PC-9 (cell line): ENCODE measurements around the gene AGBL4. TPM values are rescaled to one million over a fixed set of nuclear protein-coding genes. Genes with fewer than 3 reads are reported as not detected.

Experiments used
- BruUV-seq: library from RNA; stranded (reverse); fragments of 400-500 nt; replicated peaks from 2 replicates; lab custom pipeline; 2021; lab: Mats Ljungman, UMichigan
- CTCF ChIA-PET: fragments of 300-600 bp; sonication (Branson Sonifier 250); formaldehyde crosslinking; loops from one replicate; lab custom pipeline; 2022; ENCODE audit warnings: antibody characterized with exemption; lab: Charles Lee
- POLR2A ChIA-PET: fragments of 300-600 bp; sonication (Branson Sonifier 250); formaldehyde crosslinking; loops from one replicate; lab custom pipeline; 2022; ENCODE audit warnings: antibody characterized with exemption; ENCODE audit not compliant: unreplicated experiment; lab: Charles Lee
- DNase-seq, 2 experiments: peaks; one replicate each; pipeline versions ENCODE4 v3.0.0 to v3.0.0-alpha.2; 2015 to 2022; ENCODE audit warnings: mixed read lengths in 1 of 2
- H2AFZ ChIP-seq: fragments of 200-600 bp; sonication (generic); 2 replicates; pipeline ENCODE4 v1.8.1; 2017; ENCODE audit warnings: antibody characterized with exemption
- H3F3A ChIP-seq: fragments of 200-600 bp; sonication (generic); 2 replicates; pipeline ENCODE4 v1.8.1; 2017; ENCODE audit warnings: antibody characterized with exemption, mild to moderate bottlenecking, low read depth; ENCODE audit not compliant: insufficient read depth
- H3K27ac ChIP-seq: fragments of 200-600 bp; sonication (generic); 2 replicates; pipeline ENCODE4 v1.6.1; 2016; ENCODE audit warnings: mixed run types
- H3K27me3 ChIP-seq: fragments of 200-600 bp; sonication (generic); 2 replicates; pipeline ENCODE4 v1.6.1; 2016; ENCODE audit warnings: low read depth, mixed run types; ENCODE audit not compliant: insufficient read depth
- H3K36me3 ChIP-seq: fragments of 200-600 bp; sonication (generic); 2 replicates; pipeline ENCODE4 v1.6.1; 2016; ENCODE audit warnings: low read depth, mixed run types
- H3K4me1 ChIP-seq: fragments of 200-600 bp; sonication (generic); replicated peaks from 2 replicates; pipeline ENCODE4 v1.6.1; 2016; ENCODE audit warnings: mixed run types; ENCODE audit not compliant: insufficient read depth
- H3K4me2 ChIP-seq: fragments of 200-600 bp; sonication (generic); 2 replicates; pipeline ENCODE4 v1.6.1; 2017; ENCODE audit warnings: mixed run types
- H3K4me3 ChIP-seq: fragments of 200-600 bp; sonication (generic); 2 replicates; pipeline ENCODE4 v1.6.1; 2016; ENCODE audit warnings: mixed run types
- H3K79me2 ChIP-seq: fragments of 200-600 bp; sonication (generic); 2 replicates; pipeline ENCODE4 v1.6.1; 2017; ENCODE audit warnings: low read depth, mixed run types
- H3K9me2 ChIP-seq: fragments of 200-600 bp; sonication (generic); 2 replicates; pipeline ENCODE4 v1.8.1; 2017; ENCODE audit warnings: mild to moderate bottlenecking; ENCODE audit not compliant: insufficient read depth
- H3K9me3 ChIP-seq: fragments of 200-600 bp; sonication (generic); 2 replicates; pipeline ENCODE4 v1.8.1; 2016; ENCODE audit warnings: low read depth; ENCODE audit not compliant: insufficient read depth
- H4K20me1 ChIP-seq: fragments of 200-600 bp; sonication (generic); 2 replicates; pipeline ENCODE4 v1.8.1; 2017; ENCODE audit not compliant: insufficient read depth
- CTCF ChIP-seq: fragments of 200-600 bp; sonication (generic); conservative IDR thresholded peaks from 2 replicates; pipeline ENCODE4 v1.6.1; 2017; ENCODE audit warnings: mixed run types, antibody characterized with exemption, mild to moderate bottlenecking, moderate library complexity
- EZH2 ChIP-seq: fragments of 200-600 bp; sonication (generic); IDR thresholded peaks from 2 replicates; pipeline ENCODE4 v1.8.0; 2017; ENCODE audit warnings: antibody characterized with exemption, low read depth
- intact Hi-C: fragments of 100-400 bp; cut with micrococcal nuclease; formaldehyde crosslinking; loops from one replicate; pipeline ENCODE4 v1.10.0; 2022; ENCODE audit not compliant: unreplicated experiment
- total RNA-seq: library from RNA; stranded (reverse); gene quantifications from 2 replicates; pipeline ENCODE4 v1.2.3, GENCODE V29; 2021

The AGBL4 gene
- total RNA-seq, 1 experiment from 2014 or later: not detected

GRCh38 chr1:49213301-49213700, 810.5 kb downstream of the AGBL4 start:
- H3K4me3 ChIP-seq: no peak overlapping the region
- DNase-seq: no peak
- H4K20me1 ChIP-seq: no peaks in the 10 kb centered on the region
- TF ChIP-seq EZH2: no peak
- no peak for TF ChIP-seq CTCF
- no peaks in the 10 kb centered on the region for H3K79me2 ChIP-seq
- POLR2A ChIA-PET: no interaction called here
- H3K27ac ChIP-seq: no peak overlapping the region
- no peaks in the 10 kb centered on the region for H3K9me2 ChIP-seq
- BruUV-seq: no TSS peak
- no peaks in the 10 kb centered on the region for H3K4me1 ChIP-seq
- H3K27me3 ChIP-seq: no peaks in the 10 kb centered on the region
- no peaks in the 10 kb centered on the region for H3K9me3 ChIP-seq
- no peak overlapping the region for H2AFZ ChIP-seq
- H3K4me2 ChIP-seq: no peak overlapping the region
- CTCF ChIA-PET: no interaction called here
- no peaks in the 10 kb centered on the region for H3F3A ChIP-seq
- no peaks in the 10 kb centered on the region for H3K36me3 ChIP-seq
- intact Hi-C loops: no loop called here

GRCh38 chr1:49208712-49209111, 815.0 kb downstream of the AGBL4 start:
- Histone ChIP-seq H3K9me2 (no peaks in the 10 kb centered on the region), H4K20me1 (no peaks in the 10 kb centered on the region), H3K4me3 (no peak overlapping the region), H3K79me2 (no peaks in the 10 kb centered on the region), H3K9me3 (no peaks in the 10 kb centered on the region), H3F3A (no peaks in the 10 kb centered on the region), H3K36me3 (no peaks in the 10 kb centered on the region), H3K27ac (no peak overlapping the region), H3K4me2 (no peak overlapping the region), H2AFZ (no peak overlapping the region), H3K4me1 (no peaks in the 10 kb centered on the region), H3K27me3 (no peaks in the 10 kb centered on the region)
- DNase-seq: no peak
- BruUV-seq: no TSS peak
- intact Hi-C loops: no loop called here
- CTCF ChIA-PET: no interaction called here
- POLR2A ChIA-PET: no interaction called here
- TF ChIP-seq CTCF: no peak
- no peak for TF ChIP-seq EZH2

- intact Hi-C loops: no loop called here
- ChIA-PET CTCF (no interaction called here), POLR2A (no interaction called here)
- Histone ChIP-seq H3K4me2 (no peak overlapping the region), H4K20me1 (no peaks in the 10 kb centered on the region), H3K4me3 (no peak overlapping the region), H3K9me3 (no peaks in the 10 kb centered on the region), H3K79me2 (no peaks in the 10 kb centered on the region), H3K27ac (no peak overlapping the region), H3K4me1 (no peaks in the 10 kb centered on the region), H3K36me3 (no peaks in the 10 kb centered on the region), H3F3A (no peaks in the 10 kb centered on the region), H3K27me3 (no peaks in the 10 kb centered on the region), H2AFZ (no peak overlapping the region), H3K9me2 (no peaks in the 10 kb centered on the region)
- no peak for DNase-seq
- TF ChIP-seq CTCF (no peak), EZH2 (no peak)
- no TSS peak for BruUV-seq
These were observed 819.0 kb downstream of the AGBL4 start for GRCh38 chr1:49204720-49205119.
